RPMI8226 (cell line): Measurements from ENCODE around the gene ZNF277.
"Not testable (repeated sequence)": the region's sequence is repeated elsewhere in the genome, so short reads cannot be mapped to it uniquely, and the experiment has no call there.

Source experiments
- DNase-seq: peaks from one replicate; pipeline ENCODE4 v3.0.0-alpha.2; 2015

Gene ZNF277

DNA sequence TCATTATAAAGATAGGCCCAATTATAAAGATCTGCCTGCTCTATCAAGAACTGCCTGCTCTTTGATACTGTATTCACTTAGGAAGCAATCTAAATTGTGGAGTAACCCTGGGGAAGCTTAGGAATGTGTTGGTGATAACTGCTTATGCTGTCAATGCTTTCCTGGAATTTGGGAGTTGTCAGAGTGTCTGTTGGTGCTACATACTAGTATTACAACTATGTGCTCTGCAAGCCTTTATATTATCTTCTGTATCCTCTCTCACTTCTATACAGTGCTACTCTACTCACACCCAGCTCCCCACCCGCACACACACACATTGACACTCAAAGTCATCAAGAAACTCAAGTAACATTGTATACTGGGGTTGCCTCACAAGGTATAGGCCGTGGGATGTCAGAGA is 6.1 kb downstream of the ZNF277 start:
- no peak for DNase-seq

DNA sequence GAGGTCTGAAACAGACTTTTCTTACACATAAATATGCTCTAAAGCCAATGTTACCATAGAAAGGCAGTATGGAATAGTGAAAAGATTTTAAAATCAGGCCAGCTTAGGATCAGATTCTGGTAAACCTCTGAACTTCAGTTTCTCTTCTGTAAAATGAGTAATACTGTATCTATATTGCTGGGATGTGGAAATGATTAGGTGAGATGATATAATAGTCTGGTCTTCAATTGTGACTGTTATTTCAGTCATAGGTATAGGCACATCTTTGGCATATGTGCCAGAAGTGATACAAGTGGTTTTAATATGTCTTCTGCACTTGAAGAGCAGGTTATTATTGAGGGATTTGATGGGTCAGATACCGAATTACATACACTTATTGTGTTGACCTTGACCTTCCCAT is 7.2 kb downstream of the ZNF277 start:
- no peak for DNase-seq

- no peak for DNase-seq
Measured at GRCh38 chr7:112214268-112214667, 7.8 kb downstream of the ZNF277 start.

DNA sequence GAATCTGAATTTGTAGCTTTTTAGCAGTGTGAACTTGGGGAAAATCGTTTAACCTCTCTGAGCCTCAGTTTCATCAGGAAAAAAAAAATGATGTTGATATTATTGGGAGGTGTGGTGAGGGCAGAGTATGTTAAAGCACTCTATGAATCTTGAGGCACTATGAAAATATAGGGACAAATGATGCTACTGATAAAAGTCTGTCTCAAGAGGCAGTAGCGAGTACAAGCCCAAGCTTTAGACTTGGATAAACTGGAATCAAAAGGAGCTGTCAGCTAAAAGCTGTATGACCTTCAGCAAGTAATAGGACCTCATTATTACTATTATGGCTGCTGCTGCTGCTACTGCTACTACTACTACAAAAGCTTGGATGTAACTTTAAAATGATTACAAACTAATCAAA is 8.4 kb downstream of the ZNF277 start:
- DNase-seq: no peak

- no peak for DNase-seq
Measured at GRCh38 chr7:112215787-112216186, 9.3 kb downstream of the ZNF277 start.

- no peak for DNase-seq
Measured at GRCh38 chr7:112220877-112221434, 14.5 kb downstream of the ZNF277 start.

DNA sequence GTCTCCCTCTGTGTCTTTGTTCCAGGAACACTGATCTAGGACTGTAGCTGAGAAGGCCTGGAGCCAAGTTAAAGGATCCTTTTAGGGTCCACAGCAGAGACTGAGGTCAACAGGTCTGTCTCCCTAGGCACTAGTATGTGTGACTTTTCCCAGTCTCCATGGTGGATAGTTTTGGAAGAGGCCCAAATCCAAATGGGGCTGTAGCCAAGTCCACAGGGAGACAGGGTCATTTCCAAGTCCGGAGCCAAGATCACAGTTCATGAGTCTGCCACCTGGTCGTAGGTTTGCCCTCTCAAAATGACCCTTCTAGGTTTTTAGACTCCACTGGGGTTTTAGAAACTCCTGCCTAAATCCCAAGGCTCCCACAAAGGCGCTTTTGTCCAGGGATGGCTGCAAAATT is 16.8 kb downstream of the ZNF277 start:
- DNase-seq: no peak

DNA sequence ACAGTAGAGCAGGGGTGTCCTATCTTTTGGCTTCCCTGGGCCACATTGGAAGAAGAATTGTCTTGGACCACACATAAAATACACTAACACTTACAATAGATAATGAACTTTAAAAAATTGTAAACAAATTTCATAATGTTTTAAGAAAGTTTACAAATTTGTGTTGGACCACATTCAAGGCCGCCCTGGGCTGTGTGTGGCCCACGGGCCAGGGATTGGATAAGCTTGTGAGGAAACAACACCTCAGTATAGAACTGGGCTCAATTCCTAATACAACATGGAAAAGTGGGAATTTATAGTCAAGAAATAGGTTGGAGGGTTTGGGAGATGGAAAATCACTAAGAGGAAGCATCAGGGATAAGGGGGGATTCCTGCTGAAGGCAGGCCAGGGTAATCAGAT is 17.7 kb downstream of the ZNF277 start:
- DNase-seq: no peak

DNA sequence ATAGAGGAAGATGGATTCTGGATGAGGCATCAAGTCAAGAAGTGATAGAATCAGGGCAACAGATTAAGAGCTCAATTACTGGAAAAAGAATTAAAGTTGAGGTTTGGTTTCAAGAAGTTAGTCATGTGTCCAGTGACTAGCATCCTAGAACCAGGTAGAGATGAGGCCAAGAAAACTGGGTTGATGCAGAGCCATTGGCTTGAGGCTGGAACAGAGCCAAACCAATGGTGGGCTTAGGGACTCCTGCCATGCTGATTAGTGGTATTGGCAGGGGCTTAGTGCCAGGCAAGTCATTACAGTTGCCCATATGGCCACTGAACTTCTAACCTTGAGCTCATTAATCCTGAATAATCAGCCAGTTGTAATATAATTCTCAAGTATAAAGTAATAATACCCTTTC is 18.5 kb downstream of the ZNF277 start:
- DNase-seq: no peak

GRCh38 chr7:112226701-112227276 is 20.3 kb downstream of the ZNF277 start:
- DNase-seq: no peak

GRCh38 chr7:112228632-112229031 is 22.1 kb downstream of the ZNF277 start:
- no peak for DNase-seq

DNA sequence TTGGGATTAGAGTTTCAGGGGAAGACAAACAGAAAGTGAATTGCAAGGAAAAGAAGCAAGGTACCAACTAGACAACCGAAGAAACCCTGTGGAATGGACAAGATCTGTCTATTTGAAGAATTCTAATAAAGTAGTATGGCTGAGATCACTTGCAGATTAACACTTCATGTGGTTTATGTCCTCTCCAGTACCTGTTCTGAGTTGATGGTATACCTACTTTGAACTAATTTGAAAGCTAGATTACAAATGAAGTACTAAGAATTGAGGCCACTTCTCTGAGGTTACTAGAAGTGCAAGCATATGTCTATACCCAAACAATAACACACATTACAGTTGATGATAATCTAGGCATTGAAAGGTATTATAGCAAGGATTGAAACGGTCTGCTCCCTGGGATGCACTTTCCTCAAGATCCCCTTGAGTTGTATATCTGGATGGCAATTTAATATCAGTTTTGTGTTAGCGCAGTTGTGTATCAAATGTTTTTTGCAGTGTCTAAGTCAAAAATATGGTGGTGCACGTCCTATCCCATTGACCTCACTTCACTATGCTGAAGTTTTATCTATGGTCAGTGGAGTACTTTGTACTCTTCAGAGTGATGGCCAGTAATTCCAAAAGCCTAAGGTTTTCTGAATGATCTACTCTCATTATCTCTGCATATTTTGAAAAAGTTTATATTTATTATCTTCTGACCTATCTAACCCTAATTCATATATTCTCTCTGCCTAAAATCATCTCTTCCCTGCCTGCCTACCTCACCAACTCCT is 25.9 kb downstream of the ZNF277 start:
- no peak for DNase-seq

DNA sequence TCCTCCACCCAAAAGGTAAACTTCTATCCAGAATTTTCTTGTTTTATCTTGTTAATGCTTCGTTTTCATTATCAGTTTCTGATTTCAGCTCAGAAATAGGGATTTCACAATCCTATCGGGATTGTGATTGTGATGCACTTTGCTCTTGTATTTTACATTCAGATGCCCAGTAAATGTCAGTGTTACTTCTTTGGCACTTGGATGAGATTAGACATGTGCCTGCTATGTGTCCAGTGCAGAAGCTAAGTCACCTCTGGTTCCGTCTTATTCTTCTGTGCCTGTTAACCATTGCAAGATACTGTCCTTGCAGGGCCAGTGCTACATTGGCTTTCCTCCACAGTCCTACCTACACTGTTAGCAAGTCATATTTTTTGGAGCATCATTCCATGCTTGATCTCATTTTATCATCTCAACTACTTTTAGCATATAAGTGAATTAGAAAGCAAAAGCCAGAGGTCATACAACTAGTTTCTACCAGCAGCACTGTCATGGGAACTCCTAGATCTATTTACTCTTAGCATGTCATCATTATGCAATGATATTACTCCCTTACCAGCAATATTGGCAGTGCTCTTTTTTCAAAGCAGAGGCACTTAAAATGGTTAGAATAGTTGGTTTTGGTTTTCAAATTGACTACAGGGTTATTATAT is 26.7 kb downstream of the ZNF277 start:
- no peak for DNase-seq

DNA sequence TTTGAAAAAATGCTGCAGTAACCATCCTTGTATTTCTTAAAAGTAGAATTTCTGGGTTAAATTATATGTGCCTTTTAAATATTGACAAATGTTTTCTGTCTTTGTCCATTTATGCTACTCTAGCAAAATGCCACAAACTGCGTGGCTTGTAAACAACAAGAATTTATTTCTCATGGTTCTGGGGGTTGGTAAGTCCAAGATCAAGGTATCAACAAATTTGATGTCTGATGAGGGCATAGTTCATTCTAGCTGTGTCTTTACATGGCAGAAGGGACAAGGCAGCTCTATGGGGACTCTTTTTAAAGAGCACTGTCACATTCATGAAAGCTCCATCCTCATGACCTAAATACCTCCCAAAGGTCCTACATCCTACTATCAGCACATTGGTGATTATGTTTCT is 27.7 kb downstream of the ZNF277 start:
- no peak for DNase-seq

GRCh38 chr7:112236597-112236996 is 30.1 kb downstream of the ZNF277 start:
- no peak for DNase-seq

DNA sequence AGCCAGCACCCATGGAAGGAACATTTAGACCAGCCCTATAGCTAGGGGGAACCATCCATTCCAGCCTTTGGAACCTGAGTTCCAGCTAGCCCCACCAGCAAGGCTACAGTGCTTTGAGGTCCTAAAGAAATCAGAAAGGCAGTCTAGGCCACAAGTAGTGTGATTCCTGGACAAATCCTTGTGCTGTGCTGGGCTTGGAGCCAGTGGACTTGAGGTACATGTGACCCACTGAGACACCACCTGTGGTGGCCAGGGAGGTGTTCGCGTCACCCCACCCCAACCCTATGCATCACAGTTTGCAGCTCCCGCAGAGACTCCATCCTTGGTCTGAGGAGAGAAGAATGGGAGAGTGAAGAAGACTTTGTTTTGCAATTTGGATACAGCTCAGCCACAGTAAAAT is 31.8 kb downstream of the ZNF277 start:
- no peak for DNase-seq

- DNase-seq: no peak
Measured at GRCh38 chr7:112238852-112239610, 32.5 kb downstream of the ZNF277 start.

- DNase-seq: no peak
Measured at GRCh38 chr7:112248598-112248997, 42.1 kb downstream of the ZNF277 start.

DNA sequence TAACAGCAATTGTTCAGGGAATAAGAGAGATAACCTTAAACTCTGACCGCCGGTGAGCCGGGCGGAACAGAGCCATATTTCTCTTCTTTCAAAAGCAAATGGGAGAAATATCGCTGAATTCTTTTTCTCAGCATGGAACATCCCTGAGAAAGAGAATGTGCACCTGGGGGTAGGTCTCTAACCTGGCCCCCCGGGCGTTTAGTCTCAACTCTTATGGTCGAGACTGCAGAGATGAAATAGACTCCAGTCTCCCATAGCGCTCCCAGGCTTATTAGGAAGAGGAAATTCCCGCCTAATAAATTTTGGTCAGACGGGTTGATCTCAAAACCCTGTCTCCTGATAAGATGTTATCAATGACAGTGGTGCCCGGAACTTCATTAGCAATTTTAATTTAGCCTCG is 43.5 kb downstream of the ZNF277 start:
- DNase-seq: not testable (repeated sequence)

GRCh38 chr7:112252141-112252540 is 45.6 kb downstream of the ZNF277 start:
- no peak for DNase-seq

GRCh38 chr7:112252691-112253090 is 46.2 kb downstream of the ZNF277 start:
- no peak for DNase-seq

GRCh38 chr7:112254156-112254555 is 47.7 kb downstream of the ZNF277 start:
- peak; percentile 16 for DNase-seq

GRCh38 chr7:112254709-112255387 is 48.4 kb downstream of the ZNF277 start:
- DNase-seq: no peak
